ENCODE data around the gene TBKBP1.
"Not testable (repeated sequence)": the region's sequence is repeated elsewhere in the genome, so short reads cannot be mapped to it uniquely, and the experiment has no call there.

The TBKBP1 gene

DNA sequence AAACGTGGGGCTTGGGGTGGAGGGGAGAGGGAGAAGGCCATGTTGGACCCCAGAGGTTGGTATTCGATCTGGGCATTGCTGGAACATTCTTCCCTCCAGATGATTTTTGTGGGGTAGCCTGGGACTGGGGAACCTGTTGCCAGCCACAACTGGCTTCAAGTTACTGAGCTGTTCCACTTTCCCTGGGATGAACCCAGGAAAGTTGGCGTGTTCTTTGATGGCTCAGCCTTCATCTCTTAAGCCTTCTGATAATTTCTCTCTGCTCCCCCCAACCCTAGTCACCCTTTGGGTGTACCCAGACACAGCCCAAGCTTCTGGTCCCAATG is 41.1 kb downstream of the TBKBP1 start:
- no peak for DNase-seq

DNA sequence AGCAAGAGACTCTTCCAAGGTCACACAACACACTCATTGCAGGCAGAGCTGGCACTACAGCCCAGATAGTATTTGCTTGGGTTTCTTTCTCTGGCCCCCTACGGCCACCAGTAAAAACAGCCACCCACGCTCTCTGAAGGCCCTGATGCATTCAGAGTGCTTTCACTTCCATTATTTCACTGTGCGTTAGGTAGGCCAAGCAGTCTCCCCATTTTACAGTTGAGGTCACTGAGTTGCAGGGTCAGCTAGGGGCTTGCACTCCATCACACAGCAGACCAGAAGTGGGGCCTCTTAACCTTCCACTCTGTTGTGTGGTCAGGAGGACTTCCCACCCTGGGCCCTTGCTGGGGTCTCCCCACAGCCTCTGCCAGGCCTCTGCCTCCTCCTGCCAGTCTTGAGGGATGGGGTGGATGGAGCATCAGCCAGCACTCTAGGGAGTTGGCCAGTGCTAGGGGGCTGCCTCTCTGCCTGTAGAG is 41.6 kb downstream of the TBKBP1 start:
- DNase-seq: no peak

DNA sequence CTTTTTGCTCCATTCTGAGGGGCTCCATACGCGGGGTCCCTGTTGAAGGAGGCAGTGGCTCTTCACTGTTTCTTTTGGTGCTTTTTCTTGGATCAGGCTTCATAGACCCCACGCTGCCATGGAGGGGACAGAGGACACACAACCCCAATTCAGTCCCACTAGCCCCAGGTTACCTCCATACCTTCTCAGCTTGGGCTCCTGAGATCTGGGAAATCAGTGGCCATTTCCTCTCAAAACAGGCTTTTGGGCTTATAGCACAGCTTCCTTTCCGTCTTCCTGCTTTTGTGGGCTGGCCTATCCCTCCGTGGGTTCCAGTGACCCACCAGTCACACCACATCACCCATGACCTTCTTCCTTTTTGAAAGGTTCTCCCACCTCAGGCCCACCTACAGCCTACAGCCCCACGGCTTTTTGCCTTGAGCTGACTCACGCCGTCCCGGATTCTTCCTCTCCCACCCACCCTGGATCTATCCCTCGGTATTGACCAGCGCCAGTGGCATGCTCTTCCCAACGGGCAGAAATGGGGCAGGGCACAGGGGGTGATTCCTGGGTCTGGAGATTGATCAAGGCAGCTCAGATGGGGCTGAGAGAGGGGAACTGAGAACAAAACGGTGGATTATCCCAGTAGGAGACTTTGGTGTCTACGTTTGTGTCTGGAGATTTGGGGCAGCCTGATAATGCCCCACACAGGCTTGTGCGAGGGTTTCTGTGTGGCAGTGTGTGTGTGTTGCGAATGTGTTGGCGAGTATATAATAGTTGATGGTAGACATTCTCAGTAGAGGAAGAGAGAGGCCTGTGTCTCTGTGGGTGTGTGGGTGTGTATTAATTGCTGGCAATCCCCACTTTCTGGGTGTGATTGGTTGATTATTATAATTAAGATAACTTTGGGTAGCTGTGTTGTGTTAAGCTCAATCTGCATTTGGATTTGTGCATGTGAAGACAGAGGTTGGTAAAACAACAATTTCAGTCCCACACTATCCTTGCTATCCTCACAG is 42.8 kb downstream of the TBKBP1 start:
- no peak for DNase-seq

DNA sequence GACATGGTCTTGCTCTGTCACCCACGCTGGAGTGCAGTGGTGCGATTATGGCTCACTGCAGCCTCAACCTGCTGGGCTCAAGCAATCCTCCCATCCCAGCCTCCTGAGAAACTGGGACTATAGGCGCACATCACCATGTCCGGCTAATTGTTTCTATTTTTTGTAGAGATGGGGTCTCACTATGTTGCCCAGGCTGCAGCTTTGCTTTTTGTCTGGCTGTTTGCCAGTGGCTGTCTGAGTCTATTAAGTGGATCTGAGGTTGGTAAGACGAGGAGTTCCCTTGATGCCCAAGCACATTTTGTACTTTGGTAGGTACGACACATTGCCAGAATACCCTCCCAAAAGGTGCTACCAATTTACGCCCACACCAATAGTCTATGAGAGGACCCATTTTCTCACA is 44.2 kb downstream of the TBKBP1 start:
- no peak for DNase-seq

DNA sequence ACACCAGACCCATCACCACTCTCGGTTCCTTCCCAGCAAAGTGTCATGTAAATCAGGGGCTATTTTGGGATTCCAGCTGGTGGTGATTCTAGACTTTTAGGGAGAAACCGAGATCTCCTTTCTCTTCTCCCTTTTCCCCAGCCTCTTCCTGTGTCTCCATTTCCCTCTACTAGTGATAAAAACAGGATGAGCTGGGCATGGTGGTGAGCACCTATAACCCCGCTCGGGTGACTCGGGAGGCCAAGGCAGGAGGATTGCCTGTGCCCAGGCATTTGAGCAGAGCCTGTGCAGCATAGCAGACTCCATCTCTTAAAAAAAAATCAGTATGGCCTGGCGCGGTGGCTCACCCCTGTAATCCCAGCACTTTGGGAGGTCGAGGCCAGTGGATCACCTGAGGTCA is 45.2 kb downstream of the TBKBP1 start:
- no peak for DNase-seq

DNA sequence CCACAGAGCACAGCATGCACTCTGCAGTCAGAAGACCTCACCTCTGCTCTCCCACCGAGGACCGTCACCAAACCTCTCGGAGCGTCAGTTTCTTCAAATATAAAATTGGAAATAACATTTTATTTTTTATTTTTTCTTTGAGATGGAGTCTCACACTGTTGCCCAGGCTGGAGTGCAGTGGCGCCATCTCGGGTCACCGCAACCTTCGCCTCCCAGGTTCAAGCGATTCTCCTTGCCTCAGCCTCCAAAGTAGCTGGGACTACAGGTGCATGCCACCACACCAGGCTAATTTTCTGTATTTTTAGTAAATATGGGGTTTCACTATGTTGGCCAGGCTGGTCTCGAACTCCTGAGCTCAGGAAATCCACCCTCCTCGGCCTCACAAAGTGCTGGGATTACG is 46.0 kb downstream of the TBKBP1 start:
- DNase-seq: not testable (repeated sequence)

DNA sequence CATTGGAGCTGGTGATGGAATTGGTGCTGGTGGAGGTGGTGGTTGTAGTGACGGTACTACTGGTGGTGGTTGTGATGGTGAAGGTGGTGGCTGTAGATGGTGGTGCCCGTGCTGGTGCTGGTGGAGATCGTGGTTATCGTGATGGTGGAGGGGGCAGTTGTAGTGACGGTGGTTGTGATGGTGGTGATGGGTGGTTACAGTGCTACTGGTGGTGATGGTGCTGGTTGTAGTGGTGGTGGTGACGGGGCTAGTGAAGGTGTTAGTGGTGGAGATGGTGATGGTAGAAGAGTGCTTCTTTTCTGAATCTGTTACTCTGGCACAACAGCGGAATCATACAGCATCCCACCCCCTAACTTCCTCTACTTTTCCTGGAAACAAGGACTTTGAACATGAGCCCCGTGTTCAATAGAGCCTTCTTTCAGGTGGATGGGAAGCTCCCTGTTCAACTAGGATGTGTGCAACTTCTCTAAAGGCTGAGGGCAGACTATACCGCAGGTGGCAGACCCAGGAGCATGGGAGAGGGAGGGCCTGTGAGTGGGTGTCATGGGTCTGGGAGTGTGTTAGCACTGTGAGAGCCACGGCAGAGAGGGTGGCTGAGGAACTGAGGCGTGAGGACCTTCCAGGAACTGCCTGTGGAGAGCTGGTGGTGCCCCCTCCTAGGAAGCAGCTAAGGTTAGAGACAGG is 47.3 kb downstream of the TBKBP1 start:
- no peak for DNase-seq

DNA sequence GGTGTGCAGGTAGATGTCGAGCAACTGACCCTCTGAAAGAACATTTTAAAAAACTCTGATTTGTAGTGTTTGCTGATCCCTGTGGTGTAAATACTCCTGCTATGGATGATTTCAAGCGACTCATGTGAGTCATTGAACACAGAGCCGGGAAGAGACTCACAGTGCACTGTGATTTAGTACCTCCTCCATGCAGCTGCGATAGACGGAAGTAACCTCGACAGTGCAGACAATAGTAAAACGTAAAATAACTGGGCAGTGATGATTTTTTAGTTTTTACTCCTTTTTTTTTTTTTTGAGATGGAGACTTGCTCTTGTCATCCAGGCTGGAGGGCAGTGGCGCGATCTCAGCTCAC is 47.8 kb downstream of the TBKBP1 start:
- DNase-seq: no peak

DNA sequence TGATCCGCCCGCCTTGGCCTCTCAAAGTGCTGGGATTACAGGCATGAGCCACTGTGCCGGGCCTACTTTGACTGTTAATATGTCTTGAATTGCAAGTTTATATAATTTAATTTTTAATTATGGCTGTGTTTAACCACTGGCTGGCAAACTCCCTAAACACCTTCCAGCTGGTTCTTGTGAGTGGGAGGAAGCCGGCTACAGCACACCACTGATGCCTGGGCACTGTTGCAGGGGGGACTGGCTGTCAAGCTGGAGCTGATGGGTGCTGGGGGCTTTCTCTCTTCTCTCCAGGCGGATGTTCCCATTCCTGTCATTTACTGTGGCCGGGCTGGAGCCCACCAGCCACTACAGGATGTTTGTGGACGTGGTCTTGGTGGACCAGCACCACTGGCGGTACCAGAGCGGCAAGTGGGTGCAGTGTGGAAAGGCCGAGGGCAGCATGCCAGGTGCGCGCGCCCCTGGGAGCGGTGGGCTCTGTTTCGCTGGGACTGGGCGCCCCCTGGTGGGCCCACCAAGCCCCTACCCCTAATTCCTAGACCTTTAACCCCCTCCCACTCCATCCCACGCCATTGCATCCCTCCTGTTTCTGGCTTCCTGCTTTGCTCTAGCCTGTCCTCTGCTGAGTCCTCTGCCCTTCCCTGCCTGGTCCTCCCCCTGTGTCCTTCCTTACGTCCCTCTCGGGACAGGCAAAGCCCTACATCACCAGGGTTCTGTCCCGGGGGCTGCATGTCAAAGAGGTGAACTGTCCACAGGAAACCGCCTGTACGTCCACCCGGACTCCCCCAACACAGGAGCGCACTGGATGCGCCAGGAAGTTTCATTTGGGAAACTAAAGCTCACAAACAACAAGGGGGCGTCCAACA is 48.6 kb downstream of the TBKBP1 start:
- no peak for DNase-seq

DNA sequence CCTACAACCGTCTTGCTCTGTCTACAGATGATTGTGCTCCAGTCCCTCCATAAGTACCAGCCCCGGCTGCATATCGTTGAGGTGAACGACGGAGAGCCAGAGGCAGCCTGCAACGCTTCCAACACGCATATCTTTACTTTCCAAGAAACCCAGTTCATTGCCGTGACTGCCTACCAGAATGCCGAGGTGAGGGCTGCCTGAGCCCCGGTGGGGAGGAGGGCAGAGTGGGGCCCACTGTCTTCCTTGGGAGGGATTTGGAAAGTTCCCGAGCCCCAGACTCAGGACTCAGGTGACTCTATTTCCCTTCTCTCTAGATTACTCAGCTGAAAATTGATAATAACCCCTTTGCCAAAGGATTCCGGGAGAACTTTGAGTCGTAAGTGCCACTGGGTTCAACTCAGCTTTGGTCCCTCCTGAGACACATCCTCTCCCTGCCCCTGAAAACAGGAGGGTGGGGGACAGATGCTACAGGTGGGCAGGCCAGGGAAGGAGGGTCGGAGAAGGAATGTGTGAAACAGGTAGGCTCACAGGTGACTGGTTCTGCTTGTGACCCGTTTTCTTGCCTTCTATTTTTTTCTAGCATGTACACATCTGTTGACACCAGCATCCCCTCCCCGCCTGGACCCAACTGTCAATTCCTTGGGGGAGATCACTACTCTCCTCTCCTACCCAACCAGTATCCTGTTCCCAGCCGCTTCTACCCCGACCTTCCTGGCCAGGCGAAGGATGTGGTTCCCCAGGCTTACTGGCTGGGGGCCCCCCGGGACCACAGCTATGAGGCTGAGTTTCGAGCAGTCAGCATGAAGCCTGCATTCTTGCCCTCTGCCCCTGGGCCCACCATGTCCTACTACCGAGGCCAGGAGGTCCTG is 50.4 kb downstream of the TBKBP1 start:
- DNase-seq: no peak

DNA sequence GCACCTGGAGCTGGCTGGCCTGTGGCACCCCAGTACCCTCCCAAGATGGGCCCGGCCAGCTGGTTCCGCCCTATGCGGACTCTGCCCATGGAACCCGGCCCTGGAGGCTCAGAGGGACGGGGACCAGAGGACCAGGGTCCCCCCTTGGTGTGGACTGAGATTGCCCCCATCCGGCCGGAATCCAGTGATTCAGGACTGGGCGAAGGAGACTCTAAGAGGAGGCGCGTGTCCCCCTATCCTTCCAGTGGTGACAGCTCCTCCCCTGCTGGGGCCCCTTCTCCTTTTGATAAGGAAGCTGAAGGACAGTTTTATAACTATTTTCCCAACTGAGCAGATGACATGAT is 51.0 kb downstream of the TBKBP1 start:
- DNase-seq: no peak

DNA sequence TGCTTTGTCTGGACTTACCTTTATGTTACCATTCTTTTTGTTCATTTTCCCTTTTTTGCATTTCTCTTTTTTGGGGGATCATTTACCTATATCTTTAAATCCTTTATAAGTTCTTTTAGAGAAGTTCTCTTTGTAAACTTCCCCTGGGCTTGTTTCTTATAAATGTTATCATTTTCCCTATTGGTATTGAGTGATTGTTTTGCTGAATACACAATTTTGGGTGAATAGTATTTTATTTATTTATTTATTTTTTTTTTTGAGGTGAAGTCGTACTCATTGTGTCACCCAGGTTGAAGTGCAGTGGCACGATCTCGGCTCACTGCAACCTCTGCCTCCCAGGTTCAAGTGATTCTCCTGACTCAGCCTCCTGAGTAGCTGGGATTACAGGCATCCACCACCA is 57.5 kb downstream of the TBKBP1 start:
- no peak for DNase-seq

DNA sequence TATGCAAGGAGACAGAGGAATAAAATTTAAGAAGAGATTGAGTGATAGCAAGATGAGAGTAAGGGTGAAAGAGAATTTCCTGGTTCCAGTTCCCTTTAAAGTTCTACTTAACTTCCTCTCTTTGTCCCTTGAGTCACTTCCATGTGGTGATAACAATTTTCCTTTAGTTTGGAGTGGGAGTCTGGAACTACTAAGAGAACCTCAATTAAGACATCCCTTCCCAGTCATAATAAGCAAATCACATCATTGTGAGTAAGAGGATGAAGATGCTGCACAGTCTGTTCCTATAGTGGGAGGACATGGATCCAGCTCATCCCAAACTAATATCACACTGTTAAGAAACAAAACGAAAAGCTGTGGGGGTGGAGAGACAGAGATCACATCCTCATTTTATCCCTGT is 63.4 kb downstream of the TBKBP1 start:
- no peak for DNase-seq

DNA sequence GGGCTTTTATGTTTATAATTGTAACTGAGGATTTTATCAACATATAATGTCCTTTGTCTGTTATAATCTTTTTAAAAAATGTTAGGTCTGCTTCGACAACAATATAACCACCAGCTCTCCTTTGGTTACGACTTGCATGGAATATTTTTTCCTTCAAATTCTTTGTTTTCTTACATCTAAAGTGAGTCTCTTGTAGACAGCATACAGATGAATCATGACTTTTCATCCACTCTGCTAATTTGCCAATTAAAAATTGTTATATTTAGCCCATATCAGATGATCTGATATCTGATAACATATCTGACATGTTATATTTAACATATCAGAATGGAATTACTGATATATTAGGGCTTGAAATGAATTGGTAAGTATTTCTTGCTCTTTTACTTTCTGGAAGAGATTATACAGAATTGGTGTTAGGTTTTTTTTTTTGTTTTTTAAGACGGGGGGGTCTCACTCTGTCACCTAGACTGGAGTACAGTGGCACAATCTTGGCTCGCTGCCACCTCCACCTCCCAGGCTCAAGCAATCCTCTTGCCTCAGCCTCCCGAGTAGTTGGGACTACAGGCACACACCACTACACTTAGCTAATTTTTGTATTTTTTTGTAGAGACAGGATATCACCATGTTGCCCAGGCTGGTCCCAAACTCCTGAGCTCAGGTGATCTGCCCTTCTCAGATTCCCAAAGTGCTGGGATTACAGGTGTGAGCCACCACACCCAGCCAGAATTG is 66.6 kb downstream of the TBKBP1 start:
- DNase-seq: no peak

Data from T1000 (cell line).